ENCODE measurements around the gene TUBGCP6.
A peak's percentile ranks its signal among the peaks of the same experiment; 100 is the strongest.
"Not testable (repeated sequence)": the region's sequence is repeated elsewhere in the genome, so short reads cannot be mapped to it uniquely, and the experiment has no call there.

TUBGCP6 gene

GRCh38 chr22:50275181-50276055 lies 30.6 kb upstream of the TUBGCP6 start:
- peaks cover 7% of the 10 kb centered on the region for H3K4me1 ChIP-seq (ENCODE audit: insufficient read depth, poor library complexity, severe bottlenecking)
- ATAC-seq (ENCODE audit: low read depth), result no peak
- TF ChIP-seq, protein P1, sequence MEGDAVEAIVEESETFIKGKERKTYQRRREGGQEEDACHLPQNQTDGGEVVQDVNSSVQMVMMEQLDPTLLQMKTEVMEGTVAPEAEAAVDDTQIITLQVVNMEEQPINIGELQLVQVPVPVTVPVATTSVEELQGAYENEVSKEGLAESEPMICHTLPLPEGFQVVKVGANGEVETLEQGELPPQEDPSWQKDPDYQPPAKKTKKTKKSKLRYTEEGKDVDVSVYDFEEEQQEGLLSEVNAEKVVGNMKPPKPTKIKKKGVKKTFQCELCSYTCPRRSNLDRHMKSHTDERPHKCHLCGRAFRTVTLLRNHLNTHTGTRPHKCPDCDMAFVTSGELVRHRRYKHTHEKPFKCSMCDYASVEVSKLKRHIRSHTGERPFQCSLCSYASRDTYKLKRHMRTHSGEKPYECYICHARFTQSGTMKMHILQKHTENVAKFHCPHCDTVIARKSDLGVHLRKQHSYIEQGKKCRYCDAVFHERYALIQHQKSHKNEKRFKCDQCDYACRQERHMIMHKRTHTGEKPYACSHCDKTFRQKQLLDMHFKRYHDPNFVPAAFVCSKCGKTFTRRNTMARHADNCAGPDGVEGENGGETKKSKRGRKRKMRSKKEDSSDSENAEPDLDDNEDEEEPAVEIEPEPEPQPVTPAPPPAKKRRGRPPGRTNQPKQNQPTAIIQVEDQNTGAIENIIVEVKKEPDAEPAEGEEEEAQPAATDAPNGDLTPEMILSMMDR (IDR thresholded peaks at IDR 0.05; ENCODE audit: poor library complexity, severe bottlenecking), result no peak

DNA sequence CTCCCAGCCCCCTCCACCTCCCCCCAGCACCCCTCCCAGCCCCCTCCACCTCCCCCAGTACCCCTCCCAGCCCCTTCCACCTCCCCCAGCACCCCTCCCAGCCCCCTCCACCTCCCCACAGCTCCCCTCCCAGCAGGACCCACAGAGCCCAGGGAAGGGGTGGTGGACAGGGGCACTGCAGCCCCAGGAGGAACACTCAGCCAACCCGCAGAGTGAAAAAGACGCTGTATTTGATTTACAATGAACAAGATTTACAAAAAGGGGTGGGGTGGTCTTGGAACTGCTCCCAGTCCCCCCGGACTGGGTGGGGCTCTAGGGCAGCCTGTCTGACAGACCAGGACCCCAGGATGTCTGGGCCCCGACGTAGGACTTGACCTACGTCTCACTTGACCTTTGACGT lies 29.9 kb upstream of the TUBGCP6 start:
- Histone ChIP-seq H3K27ac (ENCODE audit: poor library complexity, severe bottlenecking) (no peak overlapping the region), H3K9me3 (ENCODE audit: severe bottlenecking) (no peaks in the 10 kb centered on the region), H3K4me3 (ENCODE audit: severe bottlenecking) (no peak overlapping the region), H3K4me1 (ENCODE audit: insufficient read depth, poor library complexity, severe bottlenecking) (peaks cover 7% of the 10 kb centered on the region), H3K36me3 (ENCODE audit: low read depth) (peaks cover 53% of the 10 kb centered on the region), H3K27me3 (ENCODE audit: insufficient read depth, poor library complexity, severe bottlenecking) (no peaks in the 10 kb centered on the region)
- TF ChIP-seq, protein P1 (IDR thresholded peaks at IDR 0.05; ENCODE audit: poor library complexity, severe bottlenecking), result no peak
- ATAC-seq (ENCODE audit: low read depth), result no peak
- DNase-seq (ENCODE audit: low spot score), result no peak

More at GRCh38 chr22:50275181-50276055, 30.6 kb upstream of the TUBGCP6 start:
- Histone ChIP-seq H3K27ac (ENCODE audit: poor library complexity, severe bottlenecking) (no peak overlapping the region), H3K4me3 (ENCODE audit: severe bottlenecking) (no peak overlapping the region), H3K27me3 (ENCODE audit: insufficient read depth, poor library complexity, severe bottlenecking) (no peaks in the 10 kb centered on the region), H3K36me3 (ENCODE audit: low read depth) (peaks cover 59% of the 10 kb centered on the region), H3K9me3 (ENCODE audit: severe bottlenecking) (no peaks in the 10 kb centered on the region)
- DNase-seq (ENCODE audit: low spot score), result no peak

- no peak overlapping the region for H3K27ac ChIP-seq (ENCODE audit: poor library complexity, severe bottlenecking)
- no peaks in the 10 kb centered on the region for H3K9me3 ChIP-seq (ENCODE audit: severe bottlenecking)
- DNase-seq (ENCODE audit: low spot score) (no peak), ATAC-seq (ENCODE audit: low read depth) (peak; percentile 17; the same call in 1 of the 3 replicates)
- no peak overlapping the region for H3K4me3 ChIP-seq (ENCODE audit: severe bottlenecking)
- no peaks in the 10 kb centered on the region for H3K27me3 ChIP-seq (ENCODE audit: insufficient read depth, poor library complexity, severe bottlenecking)
- TF ChIP-seq, protein P1 (IDR thresholded peaks at IDR 0.05; ENCODE audit: poor library complexity, severe bottlenecking), result peak; percentile 34
- peaks cover 7% of the 10 kb centered on the region for H3K4me1 ChIP-seq (ENCODE audit: insufficient read depth, poor library complexity, severe bottlenecking)
- peaks cover 48% of the 10 kb centered on the region for H3K36me3 ChIP-seq (ENCODE audit: low read depth)
Measured at GRCh38 chr22:50274311-50274710, 29.5 kb upstream of the TUBGCP6 start.

DNA sequence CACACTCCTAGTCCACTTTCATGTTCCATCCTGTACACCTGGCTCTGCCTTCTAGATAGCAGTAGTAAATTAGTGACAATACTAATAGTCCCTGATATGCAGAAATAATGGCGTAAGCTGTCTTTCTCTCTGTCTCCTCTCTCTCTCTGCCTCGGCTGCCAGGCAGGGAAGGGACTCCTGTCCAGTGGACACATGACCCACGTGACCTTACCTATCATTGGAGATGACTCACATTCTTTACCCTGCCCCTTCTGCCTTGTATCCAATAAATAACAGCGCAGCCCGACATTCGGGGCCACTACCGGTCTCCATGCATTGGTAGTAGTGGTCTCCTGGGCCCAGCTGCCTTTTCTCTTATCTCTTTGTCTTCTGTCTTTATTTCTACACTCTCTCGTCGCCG lies 29.0 kb upstream of the TUBGCP6 start:
- Histone ChIP-seq H3K4me1 (ENCODE audit: insufficient read depth, poor library complexity, severe bottlenecking) (peaks cover 11% of the 10 kb centered on the region), H3K36me3 (ENCODE audit: low read depth) (peaks cover 43% of the 10 kb centered on the region)
- H3K4me3 ChIP-seq (ENCODE audit: severe bottlenecking); H3K27me3 ChIP-seq (ENCODE audit: insufficient read depth, poor library complexity, severe bottlenecking); H3K9me3 ChIP-seq (ENCODE audit: severe bottlenecking); ATAC-seq (ENCODE audit: low read depth); DNase-seq (ENCODE audit: low spot score); H3K27ac ChIP-seq (ENCODE audit: poor library complexity, severe bottlenecking): not testable (repeated sequence)

DNA sequence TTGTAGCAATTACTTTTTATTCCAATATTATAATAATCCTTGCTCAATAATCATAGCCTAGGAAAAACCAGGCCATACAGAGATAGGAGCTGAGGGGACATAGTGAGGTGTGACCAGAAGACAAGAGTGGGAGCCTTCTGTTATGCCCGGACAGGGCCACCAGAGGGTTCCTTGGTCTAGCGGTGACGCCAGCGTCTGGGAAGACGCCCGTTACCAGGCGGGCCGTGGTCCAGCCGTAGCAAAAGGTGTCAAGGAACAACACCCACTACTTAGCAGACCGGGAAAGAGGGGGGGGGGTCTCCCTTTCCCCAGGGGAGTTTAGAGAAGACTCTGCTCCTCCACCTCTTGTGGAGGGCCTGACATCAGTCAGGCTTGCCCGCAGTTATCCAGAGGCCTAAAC lies 28.5 kb upstream of the TUBGCP6 start:
- not testable (repeated sequence) for H3K9me3 ChIP-seq (ENCODE audit: severe bottlenecking); H3K27me3 ChIP-seq (ENCODE audit: insufficient read depth, poor library complexity, severe bottlenecking); DNase-seq (ENCODE audit: low spot score); H3K4me3 ChIP-seq (ENCODE audit: severe bottlenecking); ATAC-seq (ENCODE audit: low read depth); H3K27ac ChIP-seq (ENCODE audit: poor library complexity, severe bottlenecking)
- H3K4me1 ChIP-seq (ENCODE audit: insufficient read depth, poor library complexity, severe bottlenecking), result peaks cover 14% of the 10 kb centered on the region
- H3K36me3 ChIP-seq (ENCODE audit: low read depth), result peaks cover 39% of the 10 kb centered on the region

Measured in RWPE2 (cell line).